GM21381 (cell line): ENCODE measurements around the gene AACS.
"Not testable (repeated sequence)": the region's sequence is repeated elsewhere in the genome, so short reads cannot be mapped to it uniquely, and the experiment has no call there.

Experiments
- ATAC-seq: cut with Tn5 transposase; IDR thresholded peaks from one replicate; pipeline ENCODE4 v1.9.1; 2021; ENCODE audit warnings: mild to moderate bottlenecking, moderate library complexity; ENCODE audit not compliant: unreplicated experiment

The AACS gene

GRCh38 chr12:125091401-125091800 lies 26.2 kb downstream of the AACS start:
- ATAC-seq, result no peak

- ATAC-seq, result no peak
These were observed 27.1 kb downstream of the AACS start for GRCh38 chr12:125092108-125092871.

DNA sequence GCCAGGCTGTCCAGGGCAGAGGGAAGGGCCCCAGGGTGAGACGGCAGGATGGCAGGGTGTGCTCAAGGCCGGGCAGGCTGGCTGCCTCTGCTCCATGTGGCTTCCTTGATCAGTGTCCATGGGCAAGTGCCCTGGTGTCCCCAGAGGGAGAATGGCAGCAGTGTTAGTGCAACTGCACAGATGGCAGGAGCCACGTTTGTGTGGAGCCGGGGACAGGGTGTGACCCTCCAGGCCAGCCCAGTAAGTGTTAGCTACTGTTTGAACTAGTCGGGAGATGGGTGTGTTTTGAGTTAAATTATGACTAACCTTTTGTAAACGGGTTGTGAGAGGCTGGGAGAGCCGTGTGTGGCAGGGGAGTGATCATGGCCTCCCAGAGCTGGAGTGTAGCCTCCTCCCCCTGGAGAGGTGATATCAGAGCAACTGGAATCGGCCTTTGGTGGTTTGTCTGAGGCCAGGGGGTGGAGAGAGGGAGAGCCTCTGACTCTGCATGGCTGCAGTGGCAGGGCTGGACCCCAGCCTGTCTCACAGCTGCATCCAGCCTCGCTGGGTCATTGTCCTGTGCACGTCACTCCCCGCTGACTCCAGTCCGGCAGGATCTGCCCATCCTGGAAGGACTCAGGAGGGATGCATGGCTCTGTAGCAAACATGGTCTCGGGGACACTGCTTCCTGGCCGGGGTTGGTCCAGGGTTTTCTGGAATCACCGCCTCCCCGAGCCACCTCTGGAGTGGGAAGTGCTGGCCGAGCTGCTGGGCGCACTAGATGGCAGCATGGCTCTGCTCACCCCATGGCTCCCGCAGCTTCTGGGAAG lies 27.8 kb downstream of the AACS start:
- ATAC-seq, result no peak

- no peak for ATAC-seq
These were observed 28.6 kb downstream of the AACS start for GRCh38 chr12:125093681-125094330.

DNA sequence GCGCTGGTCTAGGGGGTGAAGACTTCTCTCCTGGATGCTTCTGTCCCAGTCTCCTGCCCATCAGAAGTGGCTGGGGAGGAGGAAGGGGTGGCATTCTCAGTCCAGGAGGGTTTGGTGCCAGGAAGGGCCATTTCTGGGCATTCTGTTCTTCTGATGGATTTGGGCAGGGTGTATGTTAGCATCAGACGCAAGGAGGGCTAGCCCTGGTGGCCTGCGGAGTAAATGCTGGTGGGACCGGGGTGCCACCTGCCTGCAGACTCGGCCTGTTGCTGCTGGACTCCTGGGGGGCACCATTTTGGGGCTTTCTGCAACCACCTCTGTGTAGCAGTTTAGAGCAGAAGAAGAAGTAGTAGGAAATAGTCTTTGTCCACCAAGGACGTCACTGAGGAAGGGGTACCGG lies 31.7 kb downstream of the AACS start:
- ATAC-seq, result no peak

GRCh38 chr12:125097427-125097826 lies 32.2 kb downstream of the AACS start:
- no peak for ATAC-seq

GRCh38 chr12:125098676-125099408 lies 33.6 kb downstream of the AACS start:
- ATAC-seq, result no peak

DNA sequence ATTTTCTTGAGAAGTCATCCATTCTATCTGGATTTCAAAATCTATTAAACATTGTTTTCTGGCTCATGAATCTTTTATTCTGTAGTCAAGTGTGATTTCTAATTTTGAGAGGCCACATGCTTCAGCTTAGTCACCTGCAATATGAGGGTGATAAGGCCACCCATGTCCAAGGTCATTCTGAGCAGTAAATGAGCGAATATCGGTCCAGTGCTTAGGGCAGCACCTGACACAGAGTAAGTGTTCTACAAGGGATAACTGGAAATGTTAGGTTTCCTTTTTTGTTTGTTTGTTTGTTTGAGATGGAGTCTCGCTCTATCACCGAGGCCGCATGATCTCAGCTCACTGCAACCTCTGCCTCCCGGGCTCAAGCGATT lies 34.2 kb downstream of the AACS start:
- no peak for ATAC-seq

DNA sequence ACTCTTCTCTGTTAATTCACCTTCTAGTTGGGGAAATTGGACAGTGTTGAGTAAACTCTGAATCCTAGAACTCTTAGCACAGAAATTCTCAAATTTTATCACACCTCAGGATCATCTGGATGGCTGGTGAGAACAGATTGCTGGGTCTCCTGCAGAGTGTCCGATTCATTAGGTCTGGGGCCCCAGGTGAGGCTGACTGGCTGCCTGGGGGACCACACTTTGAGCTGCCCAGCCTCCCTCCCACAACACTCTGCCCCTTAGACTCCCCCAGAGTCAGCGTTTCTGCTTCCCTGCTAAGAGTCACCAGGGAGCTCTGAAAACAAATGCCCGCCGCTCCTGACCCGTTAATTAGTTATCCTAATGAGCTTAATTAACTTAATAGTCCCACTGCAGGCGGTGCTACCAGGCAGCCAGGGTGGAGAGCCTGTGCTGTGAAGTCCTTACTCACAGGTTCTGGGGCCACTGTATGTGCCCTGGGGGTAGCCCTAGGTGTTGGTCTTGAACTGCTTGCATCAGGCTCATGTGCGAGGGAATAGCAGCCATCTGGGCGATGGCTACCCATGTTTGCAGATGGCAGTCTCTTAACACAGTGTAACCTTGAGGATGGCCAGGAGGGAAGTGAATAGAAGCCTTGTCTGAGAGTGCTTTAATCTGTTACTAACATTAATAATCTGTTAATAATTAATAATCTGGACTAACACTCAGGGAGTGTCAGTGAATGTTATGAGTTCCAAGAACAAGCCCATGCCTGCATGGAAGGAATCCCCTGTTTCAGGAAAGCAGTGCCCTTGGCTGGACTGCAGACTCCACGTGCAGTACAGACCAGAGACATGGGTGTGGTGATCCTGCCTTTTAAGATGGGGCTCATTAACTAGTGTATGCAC lies 35.6 kb downstream of the AACS start:
- no peak for ATAC-seq

DNA sequence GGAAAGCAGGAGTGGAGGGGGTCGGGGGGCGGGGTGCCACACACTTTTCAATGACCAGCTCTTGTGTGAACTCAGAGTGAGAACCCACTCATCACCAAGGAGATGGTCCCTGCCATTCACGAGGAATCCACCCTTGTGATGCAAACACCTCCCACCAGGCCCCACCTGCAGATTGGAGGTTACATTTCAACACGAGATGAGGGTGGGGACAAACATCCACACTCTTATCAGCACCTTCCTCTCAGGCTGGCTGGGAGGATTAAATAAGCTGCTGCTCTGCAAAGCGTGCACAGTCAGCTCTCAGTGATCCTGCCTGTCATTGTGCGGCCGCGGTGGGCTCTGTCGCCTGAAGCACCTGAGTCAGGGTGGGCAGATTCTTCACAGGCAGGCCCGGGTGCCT lies 39.7 kb downstream of the AACS start:
- no peak for ATAC-seq

DNA sequence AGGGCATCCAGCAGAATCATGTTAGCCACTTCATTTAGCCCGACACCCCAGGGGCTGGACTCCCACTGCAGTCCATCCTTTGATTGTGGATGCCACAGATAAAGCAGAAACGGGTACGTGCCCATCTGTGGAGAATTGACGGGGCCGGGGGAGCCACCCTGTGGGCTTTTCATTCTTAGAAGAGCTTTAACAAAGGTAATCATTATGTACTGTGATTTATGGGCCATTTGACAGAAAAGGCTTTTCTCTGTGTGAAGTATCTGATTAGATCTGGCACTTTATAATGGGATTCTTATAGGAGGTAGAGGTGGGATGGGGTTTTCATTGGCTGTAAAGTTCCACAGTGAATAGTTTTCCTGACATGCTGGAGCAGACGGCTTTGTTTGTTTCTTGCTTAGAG lies 40.4 kb downstream of the AACS start:
- no peak for ATAC-seq

DNA sequence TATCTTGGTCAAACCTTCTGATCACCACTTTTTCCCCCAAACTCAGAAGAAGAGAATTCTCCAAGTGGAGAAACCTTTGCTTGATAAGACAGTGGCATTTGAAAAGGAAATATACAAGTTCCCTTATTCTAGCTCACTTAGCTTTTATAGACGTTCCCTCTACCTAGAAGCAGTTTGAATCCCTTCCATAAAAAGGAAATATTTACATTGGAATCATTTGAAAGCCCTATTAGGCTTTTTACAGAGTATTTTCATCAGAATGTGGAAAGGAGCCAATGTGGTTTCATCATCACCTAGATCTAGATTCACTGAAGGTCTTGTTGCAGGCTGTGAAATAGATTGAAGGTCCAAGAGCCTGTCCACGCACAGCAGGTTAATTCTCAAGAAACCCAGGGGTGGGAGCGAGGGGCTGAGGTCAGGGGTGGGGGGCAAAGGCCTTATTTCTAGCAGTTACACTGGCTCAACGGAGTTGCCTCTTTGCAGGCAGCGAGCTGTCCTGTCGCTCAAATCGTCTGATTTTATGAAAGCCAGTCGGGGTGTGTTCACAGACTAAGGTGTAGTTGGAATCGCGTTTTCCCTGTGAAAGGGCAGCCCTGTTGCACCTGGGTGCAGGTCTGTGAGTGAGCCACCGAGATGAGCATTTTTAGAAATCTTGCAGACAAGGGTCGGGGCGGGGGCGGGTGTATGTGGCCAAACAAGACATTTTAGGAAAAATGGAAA lies 45.6 kb downstream of the AACS start:
- ATAC-seq, result no peak

DNA sequence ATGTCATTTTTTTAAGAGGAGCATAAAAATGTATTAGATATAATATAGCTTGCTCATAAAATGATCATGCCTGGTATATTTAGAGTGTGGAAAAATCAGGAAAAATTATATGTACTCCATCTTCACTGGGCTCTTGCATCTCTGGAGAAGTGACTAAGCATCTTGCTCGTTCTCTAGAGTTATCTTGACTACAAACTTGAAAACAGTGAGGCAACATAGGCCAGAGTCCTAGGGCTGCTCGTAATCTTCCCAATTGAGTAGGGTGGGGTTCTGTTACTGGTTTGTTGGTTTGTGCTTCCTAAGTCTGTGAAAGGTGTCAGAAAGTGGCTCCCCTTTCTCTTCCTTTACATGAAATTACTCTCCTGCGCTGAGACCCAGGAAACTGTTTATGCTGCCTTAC lies 46.2 kb downstream of the AACS start:
- no peak for ATAC-seq

DNA sequence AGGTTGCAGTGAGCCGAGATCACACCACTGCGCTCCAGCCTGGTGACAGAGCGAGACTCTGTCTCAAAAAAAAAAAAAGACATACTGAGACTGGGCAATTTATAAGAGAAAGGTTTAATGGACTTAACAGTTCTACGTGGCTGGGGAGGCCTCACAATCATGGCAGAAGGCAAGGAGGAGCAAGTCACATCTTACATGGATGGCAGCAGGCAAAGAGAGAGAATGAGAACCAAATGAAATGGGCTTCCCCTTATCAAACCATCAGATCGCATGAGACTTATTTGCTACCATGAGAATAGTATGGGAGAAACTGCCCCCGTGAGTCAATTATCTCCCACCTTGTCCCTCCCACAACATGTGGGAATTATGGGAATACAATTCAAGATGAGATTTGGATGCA lies 47.4 kb downstream of the AACS start:
- ATAC-seq, result not testable (repeated sequence)

DNA sequence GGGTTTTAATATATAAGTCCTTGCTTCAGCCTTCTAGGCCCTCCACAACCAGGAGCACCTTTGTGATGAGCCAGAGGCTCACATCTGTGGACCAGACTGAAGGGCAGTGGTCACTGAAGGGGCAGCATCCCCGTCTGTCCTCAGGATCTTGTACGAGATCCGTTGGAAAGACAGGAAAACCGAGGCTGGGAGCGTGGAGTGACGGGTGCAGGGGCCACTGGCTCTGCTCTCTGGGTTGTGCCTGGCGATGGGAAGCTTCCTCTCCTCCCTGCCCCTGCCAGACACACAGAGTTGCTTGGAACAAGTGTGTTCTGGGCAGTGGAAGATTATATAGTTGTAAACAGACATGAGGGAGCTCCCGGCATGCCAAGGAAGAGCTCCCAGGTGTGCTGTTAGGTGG lies 48.0 kb downstream of the AACS start:
- no peak for ATAC-seq

DNA sequence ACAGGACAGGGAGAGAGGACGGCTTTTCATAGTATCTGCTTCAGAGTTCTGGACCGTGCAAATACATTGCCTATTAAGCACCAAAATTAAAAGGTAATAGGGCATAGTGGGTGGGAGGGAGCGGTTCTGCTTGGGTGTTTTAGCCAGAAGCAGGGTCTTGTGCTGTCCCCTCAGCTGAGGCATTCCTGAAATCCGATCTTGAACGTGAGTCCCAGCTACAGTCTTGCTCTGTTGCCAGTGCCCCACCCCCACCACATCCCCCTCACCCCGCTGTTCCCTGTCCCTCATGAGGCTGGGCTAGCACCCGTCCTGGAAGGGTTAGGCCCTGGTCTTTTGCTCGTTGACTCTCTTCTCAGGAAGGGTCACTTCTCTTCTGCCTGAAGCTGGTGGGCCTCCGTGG lies 48.6 kb downstream of the AACS start:
- ATAC-seq, result no peak

DNA sequence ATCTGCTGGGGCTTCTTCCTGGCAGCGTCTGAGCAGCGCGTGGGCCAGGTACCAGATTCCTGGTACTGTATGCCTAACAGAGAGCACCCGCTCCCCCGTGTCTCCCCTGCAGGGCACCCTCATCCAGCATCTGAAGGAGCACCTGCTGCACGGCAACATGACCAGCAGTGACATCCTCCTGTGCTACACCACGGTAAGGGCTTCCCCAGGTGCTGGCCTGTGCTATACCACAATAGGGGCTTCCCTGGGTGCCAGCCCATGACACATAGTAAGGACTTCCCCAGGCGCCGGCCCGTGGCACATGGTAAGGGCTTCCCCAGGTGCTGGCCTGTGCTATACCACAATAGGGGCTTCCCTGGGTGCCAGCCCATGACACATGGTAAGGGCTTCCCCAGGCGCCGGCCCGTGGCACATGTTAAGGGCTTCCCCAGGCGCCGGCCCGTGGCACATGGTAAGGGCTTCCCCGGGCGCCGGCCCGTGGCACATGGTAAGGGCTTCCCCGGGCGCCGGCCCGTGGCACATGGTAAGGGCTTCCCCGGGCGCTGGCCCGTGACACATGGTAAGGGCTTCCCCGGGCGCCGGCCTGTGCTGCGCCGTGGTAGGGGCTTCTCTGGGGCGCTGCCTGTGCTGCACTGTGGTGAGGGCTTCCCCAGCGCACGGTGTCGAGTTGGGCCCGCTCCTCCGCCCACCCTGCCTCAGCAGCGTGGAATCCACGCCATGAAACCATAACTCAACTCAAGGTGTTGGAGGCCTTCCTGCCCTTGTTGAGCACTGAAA lies 49.3 kb downstream of the AACS start:
- ATAC-seq, result no peak

GRCh38 chr12:125120566-125120965 lies 55.3 kb downstream of the AACS start:
- ATAC-seq, result no peak

- ATAC-seq, result no peak
These were observed 55.9 kb downstream of the AACS start for GRCh38 chr12:125121106-125121505.
